Myocyte (in vitro differentiated cells): Measurements from ENCODE around the gene RNPC3. TPM values are rescaled to one million over a fixed set of nuclear protein-coding genes. Genes with fewer than 3 reads are reported as not detected.

Experiments used
- DNase-seq: peaks from one replicate; pipeline ENCODE4 v3.0.0-alpha.2; 2012; ENCODE audit warnings: low read depth
- polyA plus RNA-seq: library from polyadenylated mRNA; unstranded; fragments of >200 nt; gene quantifications from one replicate; pipeline ENCODE4 v1.2.1, GENCODE V29; 2012; ENCODE audit warnings: missing spikeins
- total RNA-seq: library from RNA; depleted of rRNA; stranded (reverse); fragments of >200 nt; gene quantifications from 2 replicates; pipeline ENCODE4 v1.2.3, GENCODE V29; 2014

The RNPC3 gene
- total RNA-seq: 11.0 and 14.4 TPM in 2 replicates
- 10.3 TPM for polyA plus RNA-seq

DNA sequence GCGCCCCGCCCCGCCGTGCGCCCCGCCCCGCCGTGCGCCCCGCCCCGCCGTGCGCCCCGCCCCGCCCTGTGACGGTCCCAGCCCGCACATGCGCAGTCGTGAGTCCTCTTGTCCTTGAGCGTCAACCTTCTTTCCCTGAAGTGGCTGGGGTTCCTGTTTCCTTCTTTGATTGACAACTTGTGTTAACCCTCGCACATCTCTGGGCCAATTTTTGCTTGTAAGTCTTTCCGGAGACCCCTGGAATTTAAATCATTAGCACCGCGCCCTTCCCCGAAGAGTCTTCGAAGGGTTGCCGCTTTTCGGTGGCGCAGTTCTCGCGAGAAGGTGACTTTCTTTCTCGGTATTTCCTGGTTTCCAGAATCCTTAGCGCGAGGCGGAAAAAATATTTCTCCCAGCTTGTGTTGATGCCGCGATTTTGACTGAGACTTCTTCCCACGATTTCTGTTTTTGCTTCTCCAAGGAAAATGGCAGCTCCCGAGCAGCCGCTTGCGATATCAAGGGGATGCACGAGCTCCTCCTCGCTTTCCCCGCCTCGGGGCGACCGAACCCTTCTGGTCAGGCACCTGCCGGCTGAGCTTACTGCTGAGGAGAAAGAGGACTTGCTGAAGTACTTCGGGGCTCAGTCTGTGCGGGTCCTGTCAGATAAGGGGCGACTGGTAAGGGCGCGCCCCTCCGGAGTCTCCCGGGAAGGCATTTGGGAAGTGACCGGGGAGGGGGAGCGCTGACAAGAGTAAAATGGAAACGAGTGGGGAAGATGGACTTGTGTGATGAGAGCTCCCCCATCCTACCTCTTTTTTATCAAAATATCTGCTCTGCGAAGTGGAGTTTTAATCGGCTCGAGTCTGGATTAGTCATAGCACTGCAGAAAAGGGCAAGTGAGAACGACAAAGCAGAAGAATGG, at the start of gene RNPC3:
Gene RNPC3, plus strand, starts transcription at position 93 of the 901 bp plus-strand sequence. Its CDS starts 372 bp downstream, at position 465.
- peak; percentile 94 for DNase-seq

GRCh38 chr1:103477101-103477500, 48.4 kb upstream of the RNPC3 start:
- no peak for DNase-seq

DNA sequence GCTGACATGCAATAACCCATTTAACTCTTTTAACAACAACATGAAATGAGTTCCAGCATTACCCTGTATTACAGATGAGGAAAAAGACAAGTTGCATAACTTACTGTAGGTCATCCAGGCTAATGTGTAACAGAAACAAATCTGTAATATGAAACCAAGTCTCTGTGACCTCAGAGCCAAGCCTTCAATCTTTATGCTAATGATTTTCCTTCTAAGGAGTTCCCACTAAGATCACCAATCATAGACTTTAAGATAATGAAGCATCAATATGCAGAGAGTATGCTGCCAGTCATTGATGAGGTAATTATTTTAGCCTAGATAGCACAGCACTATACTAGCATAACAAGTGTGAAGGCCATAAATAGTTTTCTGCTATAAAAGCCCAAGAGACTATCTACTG, 35.6 kb upstream of the RNPC3 start:
- DNase-seq: peak; percentile 4

- DNase-seq: no peak
Measured at GRCh38 chr1:103492003-103492625, 33.4 kb upstream of the RNPC3 start.

GRCh38 chr1:103496014-103496635, 29.4 kb upstream of the RNPC3 start:
- DNase-seq: peak; percentile 45

DNA sequence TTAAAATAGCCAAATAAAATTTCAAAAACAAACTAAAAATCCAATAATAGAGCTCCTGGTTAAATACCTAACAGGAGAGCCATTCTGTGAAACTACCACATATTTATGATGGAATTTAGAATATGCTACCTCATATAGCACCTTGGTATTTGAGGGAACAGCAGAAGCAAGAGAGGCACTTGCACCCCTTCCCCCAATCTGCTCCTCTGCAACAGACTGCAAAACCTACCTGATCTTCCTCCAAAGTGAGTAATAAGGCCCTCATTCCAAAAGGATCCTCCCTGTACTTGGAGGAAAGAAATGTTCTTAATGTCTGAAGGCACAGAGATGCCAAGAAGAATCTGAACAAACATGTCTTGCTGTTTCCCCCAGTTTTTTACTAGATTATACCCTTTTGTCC, 28.1 kb upstream of the RNPC3 start:
- no peak for DNase-seq

DNA sequence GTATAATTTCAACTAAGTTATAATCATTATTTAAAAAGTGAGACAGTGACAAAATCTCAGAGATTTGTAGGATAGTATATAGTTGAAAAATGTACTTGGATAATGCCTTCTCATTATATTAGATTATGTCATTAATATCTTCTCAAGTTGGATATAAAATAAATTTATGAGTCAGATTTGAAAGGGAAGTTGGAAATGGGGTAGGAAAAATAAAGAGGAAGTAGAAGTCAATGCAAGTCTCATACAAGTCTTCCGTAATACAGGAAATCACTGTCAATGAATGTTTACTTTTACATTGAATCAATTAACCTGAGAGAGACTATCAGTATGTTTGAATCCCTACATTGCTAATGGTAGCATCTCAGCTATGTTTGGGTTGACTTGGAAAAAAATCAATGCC, 16.2 kb upstream of the RNPC3 start:
- no peak for DNase-seq

DNA sequence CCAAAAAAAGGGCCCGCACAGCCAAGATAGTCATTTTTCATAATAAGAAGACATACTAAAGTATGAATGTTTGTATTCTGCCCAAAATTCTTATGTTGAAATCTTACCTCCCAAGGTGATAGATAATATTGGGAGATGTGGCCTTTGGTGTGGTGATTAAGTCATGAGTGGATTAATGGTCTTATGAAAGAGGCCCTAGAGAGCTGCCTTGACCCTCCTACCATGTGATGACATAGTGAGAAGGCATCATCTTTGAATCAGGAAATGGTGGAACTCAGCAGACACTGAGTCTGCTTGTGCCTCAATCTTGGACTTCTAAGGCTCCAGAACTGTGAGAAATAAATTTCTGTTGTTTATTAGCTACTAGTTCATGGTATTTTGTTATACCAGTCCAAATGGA, 11.8 kb upstream of the RNPC3 start:
- no peak for DNase-seq

DNA sequence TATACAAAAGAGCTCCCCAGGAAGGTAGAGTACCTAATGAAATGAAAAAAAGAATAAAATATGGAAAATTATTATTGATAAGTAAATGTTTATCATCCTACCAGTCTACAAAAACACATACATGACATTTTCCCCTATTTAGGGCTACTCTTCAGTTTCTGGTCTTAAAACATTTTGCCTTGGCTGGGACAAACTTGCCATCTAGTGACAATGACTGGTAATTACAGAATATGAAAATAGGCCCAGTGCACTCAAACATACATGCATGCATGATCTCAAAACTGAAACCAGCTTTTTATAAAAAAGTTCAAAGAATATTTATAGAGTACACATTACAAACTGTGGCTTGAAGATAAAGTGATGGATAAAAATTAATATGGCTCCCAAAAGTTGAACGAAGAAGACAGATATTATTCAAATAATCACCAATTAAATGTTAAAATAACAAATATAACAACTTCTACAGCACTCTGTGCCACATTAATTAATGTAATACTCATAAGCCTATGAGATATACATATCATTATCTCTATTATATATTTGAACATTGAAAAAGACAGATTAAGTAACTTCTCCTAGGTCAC, 10.5 kb upstream of the RNPC3 start:
- peak; percentile 75 for DNase-seq

GRCh38 chr1:103516283-103516682, 9.2 kb upstream of the RNPC3 start:
- no peak for DNase-seq

DNA sequence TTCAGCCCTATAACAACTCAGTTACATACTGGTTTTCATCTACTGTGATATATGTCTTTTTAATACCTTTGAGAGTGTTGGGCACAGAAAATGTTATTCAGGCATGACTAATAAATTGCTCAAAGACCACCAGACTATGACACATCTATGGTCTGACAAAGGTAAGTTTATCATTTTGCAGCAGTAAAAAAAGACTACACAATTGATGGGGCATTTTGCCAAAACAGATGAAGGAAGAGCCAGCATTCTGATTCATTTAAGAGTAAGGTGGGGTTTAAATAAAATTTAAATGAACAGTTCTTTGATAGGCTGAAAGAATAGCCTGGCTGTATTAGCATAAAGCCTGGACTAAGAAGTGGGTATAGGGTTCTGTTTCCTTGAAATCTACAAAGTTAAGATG, 8.8 kb upstream of the RNPC3 start:
- no peak for DNase-seq

GRCh38 chr1:103517380-103518047, 8.0 kb upstream of the RNPC3 start:
- DNase-seq: no peak

DNA sequence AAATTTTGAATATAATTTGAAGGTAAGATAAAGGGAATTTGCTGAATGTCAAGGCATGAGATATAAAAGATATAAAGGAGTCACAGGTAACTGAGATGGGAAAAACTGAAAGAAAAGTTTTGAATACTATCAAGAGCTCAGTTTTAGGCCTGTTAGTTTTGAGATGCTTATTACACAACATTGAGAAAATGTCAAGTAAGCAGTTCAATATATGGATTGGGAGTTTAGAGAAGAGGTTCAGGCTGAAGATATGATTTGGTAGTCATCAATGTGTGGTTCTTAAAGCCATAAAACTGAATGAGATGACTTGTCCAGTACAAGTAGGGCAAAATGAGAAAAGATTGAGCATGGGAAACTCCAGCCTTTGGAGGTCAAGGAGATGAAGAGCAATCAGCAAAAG, 4.7 kb upstream of the RNPC3 start:
- no peak for DNase-seq

- DNase-seq: no peak
Measured at GRCh38 chr1:103523346-103523745, 2.2 kb upstream of the RNPC3 start.

DNA sequence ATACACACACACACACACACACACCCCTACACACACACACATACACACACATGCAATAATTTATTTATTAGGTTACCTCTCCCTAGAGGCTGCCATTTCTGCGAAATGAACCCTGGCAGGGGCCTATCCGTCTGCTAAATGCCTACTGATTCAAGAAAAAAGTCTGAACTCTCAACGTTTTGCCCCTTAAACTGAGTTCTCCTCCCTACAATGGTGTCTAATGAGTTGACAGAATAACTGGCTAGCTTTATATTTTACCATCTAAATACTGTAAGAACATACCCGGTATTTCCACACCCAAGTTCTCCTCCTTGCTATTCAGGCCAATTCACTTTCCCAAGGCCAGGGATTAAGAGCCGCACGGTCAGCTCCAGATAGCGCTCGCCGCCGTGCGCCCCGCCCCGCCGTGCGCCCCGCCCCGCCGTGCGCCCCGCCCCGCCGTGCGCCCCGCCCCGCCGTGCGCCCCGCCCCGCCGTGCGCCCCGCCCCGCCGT, 339 bp upstream of the RNPC3 start:
- DNase-seq: peak; percentile 68

- no peak for DNase-seq
Measured at GRCh38 chr1:103527331-103527730, 1.8 kb downstream of the RNPC3 start.

DNA sequence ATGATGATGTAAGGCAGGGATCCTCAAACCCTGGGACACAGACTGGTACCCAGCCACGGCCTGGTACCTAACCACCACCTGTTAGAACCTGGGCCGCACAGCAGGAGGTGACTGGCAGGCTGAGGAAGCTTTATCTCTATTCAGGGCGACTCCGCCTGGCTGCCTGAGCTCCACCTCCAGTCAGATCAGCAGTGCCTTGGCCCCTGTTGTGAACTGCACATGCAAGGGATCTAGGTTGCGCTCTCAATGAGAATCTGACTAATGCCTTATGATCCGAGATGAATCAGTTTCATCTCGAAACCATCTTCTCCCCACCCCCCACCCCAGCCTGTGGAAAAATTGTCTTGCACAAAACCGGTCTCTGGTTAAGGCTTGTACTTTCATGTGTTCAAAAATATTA, 4.2 kb downstream of the RNPC3 start:
- DNase-seq: no peak

DNA sequence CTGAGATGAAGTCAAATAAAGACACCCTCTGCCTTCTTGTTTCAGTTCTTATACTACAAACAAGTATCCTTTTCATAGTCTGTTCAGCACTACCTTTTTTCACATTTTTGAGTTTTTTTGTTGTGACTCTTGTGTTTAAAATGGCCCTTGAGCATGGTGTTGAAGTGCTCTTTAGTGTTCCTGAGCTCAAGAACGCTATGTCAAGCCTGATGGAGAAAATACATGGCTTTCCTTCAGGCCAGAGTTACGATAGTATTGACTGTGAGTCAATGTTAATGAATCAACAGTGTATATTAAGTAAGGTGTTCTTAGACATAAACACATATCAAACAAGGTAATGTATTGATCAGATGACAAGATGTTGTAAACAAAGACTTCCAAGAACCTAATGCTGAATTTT, 12.7 kb downstream of the RNPC3 start:
- no peak for DNase-seq

- no peak for DNase-seq
Measured at GRCh38 chr1:103541431-103541830, 15.9 kb downstream of the RNPC3 start.

DNA sequence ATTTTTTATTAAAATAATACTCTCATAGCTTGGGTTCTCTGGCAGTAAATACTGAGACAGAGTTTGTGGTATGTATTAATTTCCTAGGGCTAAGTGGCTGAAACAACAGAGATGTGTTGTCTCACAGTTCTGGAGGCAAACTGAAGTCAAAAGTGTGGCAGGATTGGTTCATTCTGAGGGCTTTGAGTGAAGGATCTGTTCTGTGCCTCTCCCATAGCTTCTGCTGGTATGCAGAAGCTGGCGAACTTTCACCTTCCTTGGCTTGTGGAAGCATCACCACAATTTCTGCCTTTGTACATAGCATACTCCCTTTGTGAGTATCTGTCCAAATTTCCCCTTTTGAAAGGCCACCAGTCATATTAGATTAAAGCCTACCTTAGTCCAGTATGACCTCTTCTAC, 21.0 kb downstream of the RNPC3 start:
- DNase-seq: no peak

- no peak for DNase-seq
Measured at GRCh38 chr1:103547840-103548239, 22.3 kb downstream of the RNPC3 start.
